Measurements from ENCODE around the gene AREG.

Gene AREG

GRCh38 chr4:74487771-74488170 lies 42.8 kb downstream of the AREG start:
- Mint-ChIP-seq H3K36me3 (ENCODE audit: low read depth) (no peaks in the 10 kb centered on the region), H3K27me3 (ENCODE audit: low read depth) (peaks cover 9% of the 10 kb centered on the region), H3K27ac (no peak overlapping the region), H3K4me3 (no peak overlapping the region), H3K4me1 (ENCODE audit: low read depth) (peaks cover 2% of the 10 kb centered on the region), H3K9me3 (no peaks in the 10 kb centered on the region)
- DNase-seq (ENCODE audit: low spot score) = no peak

- no peak overlapping the region for H3K4me3 Mint-ChIP-seq
- no peaks in the 10 kb centered on the region for H3K9me3 Mint-ChIP-seq
- no peaks in the 10 kb centered on the region for H3K36me3 Mint-ChIP-seq (ENCODE audit: low read depth)
- peaks cover 7% of the 10 kb centered on the region for H3K27me3 Mint-ChIP-seq (ENCODE audit: low read depth)
- H3K4me1 Mint-ChIP-seq (ENCODE audit: low read depth) = peaks cover 2% of the 10 kb centered on the region
- H3K27ac Mint-ChIP-seq = no peak overlapping the region
- no peak for DNase-seq (ENCODE audit: low spot score)
Observed at GRCh38 chr4:74490736-74491135, 45.8 kb downstream of the AREG start.

- Mint-ChIP-seq H3K27ac (no peak overlapping the region), H3K4me3 (no peak overlapping the region), H3K4me1 (ENCODE audit: low read depth) (no peaks in the 10 kb centered on the region), H3K27me3 (ENCODE audit: low read depth) (peaks cover 3% of the 10 kb centered on the region), H3K36me3 (ENCODE audit: low read depth) (no peaks in the 10 kb centered on the region), H3K9me3 (no peaks in the 10 kb centered on the region)
- no peak for DNase-seq (ENCODE audit: low spot score)
Observed at GRCh38 chr4:74499986-74500781, 55.2 kb downstream of the AREG start.

GRCh38 chr4:74501579-74501978 lies 56.6 kb downstream of the AREG start:
- Mint-ChIP-seq H3K27ac (no peak overlapping the region), H3K36me3 (ENCODE audit: low read depth) (no peaks in the 10 kb centered on the region), H3K9me3 (no peaks in the 10 kb centered on the region), H3K27me3 (ENCODE audit: low read depth) (peaks cover 3% of the 10 kb centered on the region), H3K4me1 (ENCODE audit: low read depth) (no peaks in the 10 kb centered on the region), H3K4me3 (no peak overlapping the region)
- DNase-seq (ENCODE audit: low spot score) = no peak

- Mint-ChIP-seq H3K27ac (no peak overlapping the region), H3K27me3 (ENCODE audit: low read depth) (no peaks in the 10 kb centered on the region), H3K4me1 (ENCODE audit: low read depth) (no peaks in the 10 kb centered on the region), H3K9me3 (no peaks in the 10 kb centered on the region), H3K4me3 (no peak overlapping the region), H3K36me3 (ENCODE audit: low read depth) (no peaks in the 10 kb centered on the region)
- DNase-seq (ENCODE audit: low spot score) = no peak
Observed at GRCh38 chr4:74503580-74503979, 58.6 kb downstream of the AREG start.

GRCh38 chr4:74504212-74504611 lies 59.3 kb downstream of the AREG start:
- H3K27ac Mint-ChIP-seq = no peak overlapping the region
- H3K27me3 Mint-ChIP-seq (ENCODE audit: low read depth) = no peaks in the 10 kb centered on the region
- H3K36me3 Mint-ChIP-seq (ENCODE audit: low read depth) = no peaks in the 10 kb centered on the region
- no peak overlapping the region for H3K4me3 Mint-ChIP-seq
- DNase-seq (ENCODE audit: low spot score) = no peak
- H3K4me1 Mint-ChIP-seq (ENCODE audit: low read depth) = peaks cover under 1% of the 10 kb centered on the region
- H3K9me3 Mint-ChIP-seq = no peaks in the 10 kb centered on the region

Measured in T-helper 2 cell treated with Interferon-gamma antibody and Interleukin-4, amounts not matched to agents 5 μg/mL and 100 μg/mL, for 36 hours (primary cell).